HepG2 (cell line): Measurements from ENCODE around the gene POLRMT. TPM values are rescaled to one million over a fixed set of nuclear protein-coding genes. Genes with fewer than 3 reads are reported as not detected.
"Not testable (repeated sequence)": the region's sequence is repeated elsewhere in the genome, so short reads cannot be mapped to it uniquely, and the experiment has no call there.

Experiments
- ATAC-seq: fragments of 200-7000 bp; cut with Tn5 transposase; 3 replicates; pipeline ENCODE4 v1.9.1; 2020; ENCODE audit warnings: mild to moderate bottlenecking, moderate library complexity
- BruUV-seq: library from RNA; stranded (reverse); fragments of 400-500 nt; replicated peaks from 2 replicates; lab custom pipeline; 2021; lab: Mats Ljungman, UMichigan
- CTCF ChIA-PET: fragments of 300-600 bp; formaldehyde crosslinking; extraction: SDS; loops from one replicate; lab custom pipeline; 2021; ENCODE audit warnings: low total read pairs, inconsistent platforms, low intra/inter-chr PET ratio; lab: Yijun Ruan, JAX
- POLR2A ChIA-PET: fragments of 350-600 bp; sonication (Branson Sonifier 250); formaldehyde crosslinking; loops from one replicate; lab custom pipeline; 2020; ENCODE audit warnings: antibody characterized with exemption, inconsistent platforms; lab: Yijun Ruan, JAX
- DNase-seq: peaks from one replicate; pipeline ENCODE4 v3.0.0-alpha.2; 2015; ENCODE audit warnings: low spot score
- FAIRE-seq: peaks from 3 replicates; lab custom pipeline; 2011; peaks lifted over from hg19 to GRCh38; lab: Jason Lieb, UNC
- H2AFZ ChIP-seq: one replicate; pipeline ENCODE4 v1.6.1; 2011; ENCODE audit warnings: low read length, inconsistent platforms
- H3K27ac ChIP-seq: fragments of 300-600 bp; 3 replicates; pipeline ENCODE4 v1.8.0; 2011; ENCODE audit warnings: mixed run types, mild to moderate bottlenecking, mixed read lengths, low read length, inconsistent platforms; ENCODE audit not compliant: insufficient read depth; ENCODE audit errors: extremely low read length
- H3K27me3 ChIP-seq, 2 experiments: fragments of 200-600 bp in 1 of 2; 2 replicates in 1 of 2; 3 replicates in 1 of 2; pipeline versions ENCODE4 v1.6.0 to v1.8.0; 2011; ENCODE audit warnings: low read length in 2 of 2, mild to moderate bottlenecking in 2 of 2, moderate library complexity in 2 of 2, inconsistent platforms in 1 of 2; ENCODE audit not compliant: insufficient read depth in 2 of 2, control insufficient read depth in 1 of 2
- H3K36me3 ChIP-seq, 2 experiments: fragments of 200-600 bp in 1 of 2; replicated peaks in 1 of 2; 2 replicates in 1 of 2; 3 replicates in 1 of 2; pipeline versions ENCODE4 v1.5.1 to v1.8.0; 2011; ENCODE audit warnings: low read length in 2 of 2, inconsistent platforms in 1 of 2; ENCODE audit not compliant: insufficient read depth in 2 of 2, control insufficient read depth in 1 of 2
- H3K4me1 ChIP-seq: 2 replicates; pipeline ENCODE4 v1.5.1; 2012; ENCODE audit warnings: low read length, inconsistent platforms; ENCODE audit not compliant: insufficient read depth
- H3K4me2 ChIP-seq: 2 replicates; pipeline ENCODE4 v1.6.0; 2011; ENCODE audit warnings: low read depth, low read length, inconsistent platforms
- H3K4me3 ChIP-seq, 3 experiments: fragments of 200-600 bp in 1 of 3; sonication (generic), shearing (Covaris generic) in 1 of 3; replicated peaks in 1 of 3; 2 replicates each; pipeline ENCODE4 v1.5.1; 2011 to 2016; ENCODE audit warnings: low read length in 3 of 3, inconsistent platforms in 2 of 3, low read depth in 2 of 3, mild to moderate bottlenecking in 2 of 3, control low read depth in 1 of 3, mixed read lengths in 1 of 3; ENCODE audit not compliant: insufficient read depth in 1 of 3
- H3K79me2 ChIP-seq: one replicate; pipeline ENCODE4 v1.6.1; 2011; ENCODE audit warnings: low read length, inconsistent platforms; ENCODE audit not compliant: insufficient read depth
- H3K9ac ChIP-seq: 2 replicates; pipeline ENCODE4 v1.6.0; 2011; ENCODE audit warnings: mild to moderate bottlenecking, low read depth, low read length, inconsistent platforms; ENCODE audit not compliant: insufficient read depth
- H3K9me3 ChIP-seq: 2 replicates; pipeline ENCODE4 v1.5.1; 2012; ENCODE audit warnings: mild to moderate bottlenecking, low read length
- H4K20me1 ChIP-seq: 2 replicates; pipeline ENCODE4 v1.6.0; 2011; ENCODE audit warnings: inconsistent platforms, mild to moderate bottlenecking, low read length, moderate library complexity; ENCODE audit not compliant: insufficient read depth
- ZNF678 ChIP-seq: sonication (generic); formaldehyde crosslinking; IDR thresholded peaks from 2 replicates; pipeline ENCODE4 v1.4.0; 2020; ENCODE audit warnings: mild to moderate bottlenecking, missing genetic modification reagents
- WGBS: methylation state at CpG from one replicate; pipeline ENCODE4 v1.1.6; 2017; ENCODE audit warnings: low lambda C conversion rate; 5-methylcytosine and 5-hydroxymethylcytosine counted together
- in situ Hi-C: cut with HindIII; loops from 2 replicates; pipeline ENCODE4 v1.10.0; 2017; ENCODE audit warnings: low pct_unique_long_range_greater_than_20kb; ENCODE audit not compliant: extremely low pct_ligation_motif_present
- intact Hi-C: fragments of 100-400 bp; cut with micrococcal nuclease; formaldehyde crosslinking; loops from one replicate; pipeline ENCODE4 v1.10.0; 2022; ENCODE audit not compliant: unreplicated experiment
- polyA plus RNA-seq, 8 experiments: library from polyadenylated mRNA; depleted of rRNA in 3 of 8; stranded (reverse) in 7 of 8; unstranded in 1 of 8; fragments of >200 nt; fragmentation: Illumina TruSeq in 4 of 8; extraction: Trizol in 4 of 8; gene quantifications; 2 replicates each; pipeline versions ENCODE4 v1.2.1 to v1.2.3, GENCODE V29; 2011 to 2016; ENCODE audit warnings: low read depth in 4 of 8, missing spikeins in 1 of 8, mixed read lengths in 1 of 8; ENCODE audit not compliant: insufficient read depth in 1 of 8
- total RNA-seq, 5 experiments: library from RNA; depleted of rRNA; stranded (reverse); fragments of >200 nt; fragmentation: Illumina TruSeq; extraction: Trizol; gene quantifications; 2 replicates each; pipeline ENCODE4 v1.2.3, GENCODE V29; 2016; ENCODE audit warnings: low read depth in 1 of 5

POLRMT gene
- total and polyA plus RNA-seq, 2 of the 13 experiments (the other 11 are each of a cell fraction or from before 2014, with no cell fraction given), result 78.0 to 101 TPM

GRCh38 chr19:626566-626965 lies 6.8 kb downstream of the POLRMT start:
- CTCF ChIA-PET, intact Hi-C loops, H3K4me2 ChIP-seq, in situ Hi-C loops, FAIRE-seq, H3K9ac ChIP-seq, DNase-seq, POLR2A ChIA-PET, H4K20me1 ChIP-seq, H3K27ac ChIP-seq, ATAC-seq, H2AFZ ChIP-seq, H3K9me3 ChIP-seq, H3K4me3 ChIP-seq, BruUV-seq, H3K27me3 ChIP-seq: not testable (repeated sequence)
- H3K79me2 ChIP-seq, result peaks cover 17% of the 10 kb centered on the region
- peaks cover 8 to 37% of the 10 kb centered on the region in 2 experiments for H3K36me3 ChIP-seq
- WGBS, result over 99% methylated on average over 7 of the region's 7 CpGs
- H3K4me1 ChIP-seq, result peaks cover 18% of the 10 kb centered on the region

GRCh38 chr19:625257-625656 lies 8.1 kb downstream of the POLRMT start:
- Histone ChIP-seq H3K4me1 (0 out of 2 replicates have a peak, but pooled peaks cover 12% of the 10 kb centered on the region), H2AFZ (no peak overlapping the region), H3K9ac (no peak overlapping the region), H4K20me1 (no peaks in the 10 kb centered on the region), H3K27me3 (no peaks in the 10 kb centered on the region), H3K9me3 (no peaks in the 10 kb centered on the region), H3K4me2 (no peak overlapping the region), H3K4me3 (no peak overlapping the region), H3K27ac (no peak overlapping the region), H3K36me3 (peaks cover 7 to 34% of the 10 kb centered on the region in 2 experiments), H3K79me2 (peaks cover 10% of the 10 kb centered on the region)
- 92% methylated on average over 4 of the region's 5 CpGs for WGBS
- TF ChIP-seq ZNF678 (CRISPR knock-in tag), result no peak
- no TSS peak for BruUV-seq
- no peak for ATAC-seq
- in situ Hi-C loops (no loop called here), intact Hi-C loops (no loop called here)
- ChIA-PET CTCF (no interaction called here), POLR2A (no interaction called here)
- no peak for FAIRE-seq
- DNase-seq, result no peak
